GM23248 (cell line): ENCODE measurements around the gene SKI. TPM values are rescaled to one million over a fixed set of nuclear protein-coding genes. Genes with fewer than 3 reads are reported as not detected.

ENCODE experiments used
- DNase-seq: peaks from one replicate; pipeline ENCODE4 v3.0.0-alpha.2; 2015
- H2AFZ ChIP-seq: fragments of 200-600 bp; sonication (generic); 2 replicates; pipeline ENCODE4 v1.6.1; 2016; ENCODE audit warnings: antibody characterized with exemption
- H3F3A ChIP-seq: fragments of 200-600 bp; sonication (generic); 2 replicates; pipeline ENCODE4 v1.6.1; 2016; ENCODE audit warnings: mild to moderate bottlenecking, antibody characterized with exemption, mixed run types; ENCODE audit not compliant: insufficient read depth
- H3K27ac ChIP-seq: fragments of 200-600 bp; sonication (generic); 2 replicates; pipeline ENCODE4 v1.5.1; 2016; ENCODE audit warnings: mild to moderate bottlenecking
- H3K27me3 ChIP-seq: fragments of 200-600 bp; sonication (generic); replicated peaks from 2 replicates; pipeline ENCODE4 v1.6.1; 2016; ENCODE audit warnings: mild to moderate bottlenecking; ENCODE audit not compliant: insufficient read depth
- H3K36me3 ChIP-seq: fragments of 200-600 bp; sonication (generic); 2 replicates; pipeline ENCODE4 v1.6.1; 2016; ENCODE audit warnings: low read depth, mild to moderate bottlenecking
- H3K4me1 ChIP-seq: fragments of 200-600 bp; sonication (generic); 2 replicates; pipeline ENCODE4 v1.6.1; 2016; ENCODE audit warnings: mild to moderate bottlenecking; ENCODE audit not compliant: insufficient read depth
- H3K4me2 ChIP-seq: fragments of 200-600 bp; sonication (generic); one replicate; pipeline ENCODE4 v1.6.1; 2016; ENCODE audit warnings: mild to moderate bottlenecking; ENCODE audit not compliant: unreplicated experiment
- H3K4me3 ChIP-seq: fragments of 200-600 bp; sonication (generic); 2 replicates; pipeline ENCODE4 v1.5.1; 2016; ENCODE audit warnings: mild to moderate bottlenecking
- H3K79me2 ChIP-seq: fragments of 200-600 bp; sonication (generic); 2 replicates; pipeline ENCODE4 v1.6.1; 2016; ENCODE audit warnings: mild to moderate bottlenecking; ENCODE audit not compliant: insufficient read depth
- H3K9ac ChIP-seq: fragments of 200-600 bp; sonication (generic); 2 replicates; pipeline ENCODE4 v1.6.1; 2016; ENCODE audit warnings: mild to moderate bottlenecking
- H3K9me2 ChIP-seq: fragments of 200-600 bp; sonication (generic); 2 replicates; pipeline ENCODE4 v1.6.1; 2016; ENCODE audit warnings: mixed run types, mild to moderate bottlenecking, moderate library complexity; ENCODE audit not compliant: insufficient read depth
- H3K9me3 ChIP-seq: fragments of 200-600 bp; sonication (generic); one replicate; pipeline ENCODE4 v1.6.1; 2017; ENCODE audit warnings: low read depth
- H4K20me1 ChIP-seq: fragments of 200-600 bp; sonication (generic); 2 replicates; pipeline ENCODE4 v1.6.0; 2016; ENCODE audit not compliant: insufficient read depth
- EZH2 ChIP-seq: fragments of 200-600 bp; sonication (generic); IDR thresholded peaks from 2 replicates; pipeline ENCODE4 v1.6.1; 2018; ENCODE audit warnings: antibody characterized with exemption, mild to moderate bottlenecking; ENCODE audit not compliant: insufficient read depth, poor library complexity, severe bottlenecking
- EZH2phosphoT487 ChIP-seq: fragments of 200-600 bp; sonication (generic); IDR thresholded peaks from 2 replicates; pipeline ENCODE4 v1.6.1; 2018; ENCODE audit warnings: antibody characterized with exemption, moderate library complexity, mild to moderate bottlenecking, low read depth; ENCODE audit not compliant: insufficient read depth
- WGBS, 2 experiments: methylation state at CpG; one replicate each; pipeline ENCODE4 v1.1.6; 2015 to 2017; ENCODE audit warnings: low lambda C conversion rate in 2 of 2, low coverage in 1 of 2; ENCODE audit errors: missing lambda C conversion rate in 2 of 2; 5-methylcytosine and 5-hydroxymethylcytosine counted together
- in situ Hi-C: fragments of 300-500 bp; cut with MboI; formaldehyde crosslinking; loops from 2 replicates; pipeline ENCODE4 v1.15.0; 2020
- polyA plus RNA-seq: library from polyadenylated mRNA; unstranded; fragments of >200 nt; fragmentation: Nextera tagmentation; extraction: Ambion mirVana; gene quantifications from 2 replicates; pipeline ENCODE4 v1.2.1, GENCODE V29; 2016
- total RNA-seq: library from RNA; depleted of rRNA; stranded (reverse); fragments of >200 nt; shearing (Covaris generic); gene quantifications from 2 replicates; pipeline ENCODE4 v1.2.3, GENCODE V29; 2014

SKI gene
- total and polyA plus RNA-seq, 2 experiments from 2014 or later = 3.8 to 23.1 TPM

DNA sequence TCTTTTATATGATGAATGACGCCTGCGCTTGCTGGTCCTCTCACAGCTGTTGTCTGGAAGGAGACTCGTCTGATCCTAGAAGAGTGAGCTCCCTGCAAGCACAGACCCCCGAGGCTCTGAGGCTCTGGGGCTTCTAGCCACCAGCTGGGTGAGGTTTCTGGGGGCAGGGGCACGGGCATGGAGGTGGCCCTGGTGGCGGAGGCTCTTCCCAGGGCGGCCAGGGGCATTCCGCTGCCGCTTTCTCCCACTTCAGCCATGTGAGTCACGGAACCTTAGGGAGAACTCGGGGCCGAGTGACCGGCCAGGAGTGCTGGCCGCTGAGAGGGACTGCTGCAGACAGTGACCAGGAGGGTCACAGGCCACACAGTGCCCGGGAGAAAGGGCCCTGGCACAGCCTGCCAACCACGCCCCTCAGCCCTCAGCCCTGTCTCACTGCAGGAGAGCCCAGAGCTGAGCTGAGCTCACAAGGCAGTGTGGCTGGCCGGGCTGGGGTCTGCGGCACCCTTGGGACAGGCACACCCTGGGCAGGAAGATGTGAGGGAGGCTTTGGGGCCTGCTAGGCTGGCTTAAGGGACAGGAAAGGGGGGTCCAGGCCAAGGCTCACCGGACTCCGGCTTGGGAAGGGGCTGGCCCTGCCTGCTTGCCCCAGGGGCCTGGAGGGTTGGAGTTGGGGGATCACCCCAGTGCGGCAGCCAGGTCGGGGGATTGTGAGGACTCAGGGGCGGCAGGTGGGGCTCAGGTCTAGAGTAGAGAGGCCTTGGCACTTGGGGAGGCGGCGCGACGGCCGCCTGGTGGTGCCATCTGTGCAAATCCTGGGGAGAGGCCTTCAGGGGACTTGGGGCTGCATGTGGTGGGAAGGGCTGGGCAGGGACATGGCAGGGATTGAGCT lies 127.5 kb downstream of the SKI start:
- Histone ChIP-seq H3K9ac (no peak overlapping the region), H3K36me3 (no peaks in the 10 kb centered on the region), H3K9me3 (no peaks in the 10 kb centered on the region), H3K27me3 (no peaks in the 10 kb centered on the region), H3F3A (no peaks in the 10 kb centered on the region), H3K9me2 (no peaks in the 10 kb centered on the region), H4K20me1 (no peaks in the 10 kb centered on the region), H3K79me2 (no peaks in the 10 kb centered on the region), H2AFZ (no peak overlapping the region), H3K4me3 (no peak overlapping the region), H3K27ac (no peak overlapping the region), H3K4me2 (no peak overlapping the region), H3K4me1 (no peaks in the 10 kb centered on the region)
- 75 to 77% methylated on average over 27 to 28 of the region's 28 CpGs for WGBS, 2 experiments
- in situ Hi-C loops = no loop called here
- TF ChIP-seq EZH2phosphoT487 (no peak), EZH2 (no peak)
- no peak for DNase-seq

DNA sequence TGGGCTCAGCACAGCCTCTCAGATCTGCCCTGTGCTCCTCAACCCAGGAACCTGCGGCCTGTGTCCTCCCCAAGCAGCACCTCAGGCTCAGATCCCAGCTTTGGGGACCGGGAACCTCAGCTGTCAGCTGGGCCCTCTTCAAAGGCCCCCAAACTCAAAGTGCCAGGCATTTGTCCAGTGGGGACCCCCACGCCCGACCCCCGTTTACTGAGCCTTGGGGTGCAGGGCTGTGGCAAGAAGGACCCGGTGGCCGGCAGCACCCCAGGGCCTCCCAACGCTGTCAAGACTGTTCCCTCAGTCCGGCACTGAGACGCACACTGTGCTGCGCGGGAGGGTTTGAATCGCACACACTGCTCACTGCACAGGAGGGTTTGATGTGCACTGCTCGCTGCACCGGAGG lies 128.3 kb downstream of the SKI start:
- Histone ChIP-seq H4K20me1 (no peaks in the 10 kb centered on the region), H3K9me2 (no peaks in the 10 kb centered on the region), H3K27ac (no peak overlapping the region), H3K4me1 (no peaks in the 10 kb centered on the region; the same call in 1 of the 2 replicates), H3K4me2 (no peak overlapping the region), H3K27me3 (no peaks in the 10 kb centered on the region), H3K4me3 (no peak overlapping the region), H2AFZ (no peak overlapping the region), H3K79me2 (no peaks in the 10 kb centered on the region), H3K9me3 (no peaks in the 10 kb centered on the region), H3F3A (no peaks in the 10 kb centered on the region), H3K9ac (no peak overlapping the region), H3K36me3 (no peaks in the 10 kb centered on the region)
- WGBS, 2 experiments = 86 to 89% methylated on average over 15 of the region's 15 CpGs
- no peak for TF ChIP-seq EZH2
- no peak for TF ChIP-seq EZH2phosphoT487
- in situ Hi-C loops = no loop called here
- DNase-seq = no peak

DNA sequence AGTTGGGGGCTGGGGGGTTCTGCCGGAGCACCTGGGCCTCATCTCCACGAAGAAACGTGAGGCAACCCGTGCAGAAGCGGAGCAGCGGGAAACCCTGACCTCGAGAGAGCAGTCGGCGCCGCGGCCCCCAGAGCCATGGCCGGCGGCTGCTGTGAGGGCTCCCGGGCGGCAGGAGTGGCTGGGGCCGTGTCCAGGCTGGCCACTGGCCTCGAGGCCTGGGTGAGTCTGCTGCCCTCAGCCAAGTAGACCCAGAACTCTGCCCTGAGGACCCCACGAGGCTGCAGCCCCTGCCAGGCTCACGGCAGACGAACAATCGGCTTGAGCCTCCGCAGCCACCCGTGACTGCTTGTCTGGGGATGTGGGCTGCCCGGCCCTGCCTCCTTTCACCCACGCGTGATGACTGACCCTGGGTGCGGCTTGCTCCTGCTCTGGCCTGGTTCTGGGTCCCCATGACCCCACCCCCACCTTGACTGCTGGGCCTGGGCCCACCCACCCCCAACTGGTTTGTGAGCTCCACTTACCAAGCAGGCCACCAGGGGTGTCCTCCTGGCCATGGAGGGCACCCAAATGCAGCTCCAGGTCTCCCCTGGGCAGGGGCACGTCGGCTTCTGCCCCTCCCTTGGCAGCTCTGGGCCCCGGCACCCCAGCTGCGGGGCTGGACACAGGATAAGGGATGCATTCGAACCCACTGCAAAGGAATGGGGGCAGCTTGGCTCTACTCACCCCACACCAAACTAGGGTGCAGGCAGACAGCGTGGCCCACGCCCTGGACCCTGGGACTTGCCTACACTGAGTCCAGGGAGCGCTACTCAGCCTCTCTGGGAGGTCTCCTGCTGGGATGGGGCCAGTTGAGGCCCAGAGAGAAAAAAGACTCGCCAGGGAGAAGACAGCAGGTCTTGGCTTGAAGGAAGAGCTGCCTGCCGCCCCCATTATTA lies 129.1 kb downstream of the SKI start:
- Histone ChIP-seq H3K27me3 (no peaks in the 10 kb centered on the region), H4K20me1 (no peaks in the 10 kb centered on the region), H3K4me3 (no peak overlapping the region), H3K4me1 (no peaks in the 10 kb centered on the region; the same call in 1 of the 2 replicates), H3K9me3 (no peaks in the 10 kb centered on the region), H3F3A (no peaks in the 10 kb centered on the region), H3K9ac (no peak overlapping the region), H3K36me3 (no peaks in the 10 kb centered on the region), H2AFZ (no peak overlapping the region), H3K79me2 (no peaks in the 10 kb centered on the region), H3K4me2 (no peak overlapping the region), H3K27ac (no peak overlapping the region), H3K9me2 (no peaks in the 10 kb centered on the region)
- in situ Hi-C loops = no loop called here
- TF ChIP-seq EZH2 (no peak), EZH2phosphoT487 (no peak)
- WGBS, 2 experiments = 83 to 84% methylated on average over 35 to 37 of the region's 37 CpGs
- DNase-seq = no peak

DNA sequence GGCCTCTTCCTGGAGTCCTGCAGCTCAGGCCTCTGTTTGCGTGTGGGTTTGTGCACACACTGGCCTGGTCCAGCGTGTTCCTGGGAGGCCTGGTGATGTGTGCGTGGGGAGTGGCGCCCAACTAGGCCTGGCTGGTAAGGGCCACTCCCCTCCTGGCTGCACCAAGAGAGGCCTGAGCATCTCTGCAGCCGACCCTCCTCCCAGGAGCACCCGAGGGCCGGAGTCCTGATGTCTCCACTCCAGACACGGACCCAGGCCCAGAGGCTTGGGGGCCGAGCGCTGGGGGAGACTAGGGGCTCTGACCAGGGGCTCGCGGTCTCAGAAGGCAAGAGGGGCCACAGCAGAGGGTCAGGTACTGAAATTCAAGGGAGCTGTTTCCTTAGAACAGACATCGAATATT lies 130.0 kb downstream of the SKI start:
- Histone ChIP-seq H3K4me1 (no peaks in the 10 kb centered on the region; the same call in 1 of the 2 replicates), H3F3A (no peaks in the 10 kb centered on the region), H3K36me3 (no peaks in the 10 kb centered on the region), H3K79me2 (no peaks in the 10 kb centered on the region), H3K4me3 (no peak overlapping the region), H3K9me3 (no peaks in the 10 kb centered on the region), H3K27ac (no peak overlapping the region), H3K9me2 (no peaks in the 10 kb centered on the region), H3K27me3 (no peaks in the 10 kb centered on the region), H3K4me2 (no peak overlapping the region), H3K9ac (no peak overlapping the region), H4K20me1 (no peaks in the 10 kb centered on the region), H2AFZ (no peak overlapping the region)
- in situ Hi-C loops = no loop called here
- TF ChIP-seq EZH2 (no peak), EZH2phosphoT487 (no peak)
- DNase-seq = no peak
- WGBS, 2 experiments = 85 to 88% methylated on average over 12 to 13 of the region's 13 CpGs
